ENCODE data around the gene MTHFD1.

Gene MTHFD1

DNA sequence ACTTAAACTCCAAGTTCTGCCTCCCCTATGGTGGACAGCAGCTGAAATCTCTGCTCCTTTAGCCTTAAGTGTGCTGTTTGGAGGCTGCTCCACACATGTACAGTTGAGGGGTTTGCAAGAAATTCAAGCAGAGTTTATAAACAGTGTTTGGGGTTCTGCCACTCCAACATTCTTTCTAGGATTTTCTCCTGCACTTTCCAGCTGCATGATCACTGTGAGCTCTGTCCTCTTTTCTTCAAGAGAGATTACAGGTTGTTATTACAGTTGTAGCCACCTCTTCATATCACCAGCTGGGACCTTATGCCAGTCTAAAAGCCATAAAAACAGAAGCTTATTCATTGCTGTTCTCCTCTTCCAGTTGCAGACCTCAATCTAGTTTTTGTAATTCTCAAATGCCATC lies 107.1 kb downstream of the MTHFD1 start:
- DNase-seq (ENCODE audit: low read depth in 2 of 2) = no peak

DNA sequence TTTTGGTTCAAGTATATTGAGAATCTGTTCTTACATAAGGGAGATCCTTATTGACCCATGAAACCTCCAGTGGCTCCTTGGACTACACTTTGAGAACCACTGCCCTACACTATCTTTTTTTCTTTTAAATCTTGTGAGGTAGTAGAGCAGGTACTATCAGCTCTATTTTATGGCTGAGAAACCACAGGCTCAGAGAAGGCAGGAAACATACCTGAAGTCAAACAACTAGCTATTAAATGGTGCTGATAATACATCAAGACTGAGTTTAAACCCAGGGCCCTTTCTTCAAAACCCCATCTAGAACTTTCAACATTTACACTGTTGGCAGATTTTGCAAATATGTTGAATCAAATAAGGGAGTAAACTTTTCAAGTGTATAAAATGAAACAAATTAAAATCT lies 108.6 kb downstream of the MTHFD1 start:
- DNase-seq (ENCODE audit: low read depth in 2 of 2) = no peak

DNA sequence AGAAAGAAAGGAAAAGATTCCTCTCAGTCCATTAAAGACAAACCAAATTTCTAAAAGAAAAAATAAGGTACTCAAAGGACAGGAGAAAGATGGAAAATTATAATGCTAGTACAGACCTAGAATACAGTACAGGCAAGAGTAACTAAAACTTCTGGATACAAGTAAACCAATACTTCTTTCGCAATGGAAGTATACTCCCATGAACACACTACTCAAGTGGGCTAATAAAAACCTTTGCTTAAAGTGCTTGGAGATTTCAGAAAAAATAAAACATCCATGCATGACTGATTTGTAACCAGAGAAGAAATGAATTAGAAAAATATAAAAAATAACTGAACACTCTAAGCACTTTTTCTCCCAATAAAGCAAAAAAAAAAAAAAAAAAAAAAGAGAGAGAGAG lies 111.9 kb downstream of the MTHFD1 start:
- no peak for DNase-seq (ENCODE audit: low read depth in 2 of 2)

DNA sequence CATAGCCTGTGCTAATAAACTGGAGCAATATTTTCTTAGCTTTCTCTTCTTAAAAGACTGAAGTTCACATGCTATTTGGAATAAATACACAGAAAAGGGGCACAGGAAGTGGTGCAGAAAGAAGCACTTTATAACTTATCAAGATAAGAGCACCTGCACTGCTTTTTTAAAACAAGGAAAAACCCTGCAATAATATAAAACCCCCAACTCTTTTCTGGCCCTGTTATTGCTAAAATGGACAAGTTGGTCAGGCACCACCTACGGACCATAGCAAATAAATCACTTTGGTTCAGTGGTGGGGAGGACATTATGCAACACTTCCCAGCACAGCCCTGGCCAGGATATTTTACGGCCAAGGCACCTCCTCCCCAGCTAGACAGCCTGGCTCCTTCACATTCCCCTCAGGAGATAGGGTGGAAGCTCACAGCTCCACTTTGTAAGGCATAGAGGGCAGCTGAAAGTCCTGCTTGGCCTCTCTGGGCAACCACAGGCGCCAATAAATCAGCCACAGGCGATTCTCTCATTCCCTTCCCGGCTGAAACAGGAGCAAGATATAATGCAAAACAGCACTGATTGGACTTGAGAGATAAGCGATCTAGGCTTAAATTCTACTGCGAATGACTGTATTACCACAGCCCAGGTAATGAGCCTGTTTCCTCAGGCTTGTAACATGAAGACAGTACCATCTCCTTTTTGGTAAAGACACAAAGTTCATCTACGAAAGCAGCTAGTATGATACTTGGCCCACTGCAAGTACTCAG lies 113.4 kb downstream of the MTHFD1 start:
- DNase-seq (ENCODE audit: low read depth in 2 of 2) = no peak

DNA sequence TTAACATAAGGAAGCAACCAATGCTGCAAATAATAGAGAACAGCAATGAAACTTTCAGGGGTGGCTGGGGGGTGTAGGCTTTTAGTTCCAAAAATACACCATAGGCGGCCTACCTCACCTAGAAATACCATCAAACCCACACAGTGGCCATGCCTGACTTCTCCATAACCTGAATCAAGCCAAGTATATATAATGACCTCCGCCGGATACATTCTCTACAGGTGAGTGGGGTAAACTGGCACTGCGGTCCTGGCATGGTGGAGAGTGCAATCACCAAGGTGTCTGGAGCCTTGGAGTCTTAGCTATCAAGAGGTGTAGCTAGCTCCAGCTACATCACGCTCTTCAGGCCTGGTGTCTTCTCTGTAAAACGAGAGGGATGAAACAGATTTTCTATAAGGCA lies 114.3 kb downstream of the MTHFD1 start:
- no peak for DNase-seq (ENCODE audit: low read depth in 2 of 2)

DNA sequence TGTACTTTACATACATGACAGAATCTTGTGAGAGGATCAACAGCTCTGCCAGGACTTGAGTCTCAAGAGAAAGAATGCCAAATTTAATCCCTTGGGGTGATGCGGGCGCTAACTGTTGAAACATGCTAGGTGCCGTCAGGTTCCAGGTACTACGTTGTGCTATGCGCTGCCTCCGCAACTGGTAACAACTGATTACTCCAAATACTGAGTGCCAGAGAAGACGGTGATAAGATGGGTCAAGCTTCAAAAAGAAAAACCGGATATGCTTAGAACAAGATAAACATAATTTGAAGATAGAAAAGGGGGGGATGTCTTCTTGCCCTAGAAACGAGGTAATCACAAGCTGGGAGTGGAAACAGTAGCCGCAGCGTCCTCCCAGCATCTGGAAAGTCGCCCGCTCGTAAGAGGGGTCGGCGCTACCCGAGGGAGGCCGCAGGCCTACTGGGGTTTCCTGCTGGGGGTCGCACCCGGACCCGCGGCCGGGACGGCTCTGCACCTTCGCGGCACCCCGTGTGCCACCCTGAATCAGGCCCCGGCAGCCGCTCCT lies 114.8 kb downstream of the MTHFD1 start:
- DNase-seq (ENCODE audit: low read depth in 2 of 2) = peak in 1 of 2 donors; percentile 14

DNA sequence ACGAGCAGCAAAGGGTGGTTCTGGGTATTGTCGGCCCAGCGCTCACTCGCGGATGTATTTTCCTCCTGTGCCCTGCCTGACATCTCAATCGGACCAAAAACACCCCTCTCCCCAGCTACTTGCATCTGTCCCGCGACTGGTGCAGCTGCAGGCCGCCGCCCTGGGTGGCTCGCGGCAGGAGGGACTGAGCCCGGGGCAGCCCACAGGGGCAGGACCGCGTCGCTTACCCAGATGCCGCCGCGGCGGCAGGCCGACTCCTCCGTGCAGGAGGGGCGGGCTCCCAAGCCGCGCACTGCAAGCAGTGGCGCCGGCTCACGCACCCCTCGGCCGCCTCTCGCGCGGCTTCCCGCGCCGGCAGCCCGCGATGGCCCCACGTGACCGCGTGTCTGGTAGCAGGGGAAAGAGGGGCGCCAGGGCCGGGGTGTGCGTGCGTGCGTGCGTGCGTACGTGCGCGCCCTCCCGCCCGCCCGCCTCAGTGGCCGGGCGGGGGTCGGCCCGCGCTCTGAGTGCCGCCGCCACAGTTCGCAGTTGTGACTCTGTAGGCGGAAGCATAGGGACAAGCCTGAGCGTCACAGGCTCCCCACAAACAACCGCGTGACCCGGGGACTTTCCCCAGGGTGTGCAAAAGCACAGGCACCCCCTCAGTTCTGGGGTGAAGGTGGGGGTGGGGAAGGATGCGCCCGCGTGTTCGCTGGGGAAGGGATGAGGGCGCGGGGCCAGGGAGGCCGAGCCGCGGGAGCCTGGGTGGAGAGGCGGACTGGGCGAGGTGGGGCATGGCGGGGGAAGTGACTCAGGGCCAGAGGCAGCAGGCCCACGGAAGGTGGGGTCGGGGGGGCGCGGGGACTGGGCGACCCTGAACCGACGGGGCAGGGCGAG lies 115.5 kb downstream of the MTHFD1 start, which contains the start of gene ZBTB25:
ZBTB25 (minus strand) TSS at position 405 of the 876 bp plus-strand sequence. CDS start 13,305 bp downstream, outside the sequence.
- DNase-seq (ENCODE audit: low read depth in 2 of 2) = peak; percentile 90

DNA sequence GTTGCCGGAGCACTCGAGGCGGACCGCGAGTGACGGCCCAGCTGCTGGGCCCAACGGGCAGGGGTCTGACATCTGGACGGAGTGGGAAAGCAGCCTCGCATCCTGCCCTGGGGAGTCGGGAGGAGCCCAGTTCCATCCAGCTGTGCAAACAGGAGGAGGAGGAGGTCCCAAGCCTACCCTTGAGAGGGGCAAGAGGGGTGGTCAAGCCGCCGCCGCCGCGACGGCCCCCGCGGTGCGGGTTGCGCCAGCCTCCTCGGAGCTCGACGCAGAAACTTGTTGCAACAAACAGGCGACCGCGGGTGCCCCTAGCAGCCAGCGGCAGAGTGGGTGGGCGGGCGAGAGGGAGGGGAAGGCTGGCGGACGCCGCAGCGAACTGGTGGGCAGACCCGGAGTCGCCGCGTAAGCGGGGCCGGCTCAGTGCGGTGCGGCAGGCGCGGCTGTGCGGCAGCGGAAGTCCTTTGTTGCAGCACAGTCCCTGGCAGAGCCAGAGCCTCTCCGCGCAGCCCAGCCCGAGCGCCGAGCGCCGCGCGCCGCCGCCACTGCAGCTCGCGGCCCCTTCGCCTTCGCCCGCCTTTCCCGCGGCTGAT lies 116.2 kb downstream of the MTHFD1 start, which contains the start of gene ZBTB1:
ZBTB1 (plus strand) TSS at position 461 of the 587 bp plus-strand sequence. CDS start 16,735 bp downstream, outside the sequence.
- peak; percentile 72 to 73 for DNase-seq (ENCODE audit: low read depth in 2 of 2)

DNA sequence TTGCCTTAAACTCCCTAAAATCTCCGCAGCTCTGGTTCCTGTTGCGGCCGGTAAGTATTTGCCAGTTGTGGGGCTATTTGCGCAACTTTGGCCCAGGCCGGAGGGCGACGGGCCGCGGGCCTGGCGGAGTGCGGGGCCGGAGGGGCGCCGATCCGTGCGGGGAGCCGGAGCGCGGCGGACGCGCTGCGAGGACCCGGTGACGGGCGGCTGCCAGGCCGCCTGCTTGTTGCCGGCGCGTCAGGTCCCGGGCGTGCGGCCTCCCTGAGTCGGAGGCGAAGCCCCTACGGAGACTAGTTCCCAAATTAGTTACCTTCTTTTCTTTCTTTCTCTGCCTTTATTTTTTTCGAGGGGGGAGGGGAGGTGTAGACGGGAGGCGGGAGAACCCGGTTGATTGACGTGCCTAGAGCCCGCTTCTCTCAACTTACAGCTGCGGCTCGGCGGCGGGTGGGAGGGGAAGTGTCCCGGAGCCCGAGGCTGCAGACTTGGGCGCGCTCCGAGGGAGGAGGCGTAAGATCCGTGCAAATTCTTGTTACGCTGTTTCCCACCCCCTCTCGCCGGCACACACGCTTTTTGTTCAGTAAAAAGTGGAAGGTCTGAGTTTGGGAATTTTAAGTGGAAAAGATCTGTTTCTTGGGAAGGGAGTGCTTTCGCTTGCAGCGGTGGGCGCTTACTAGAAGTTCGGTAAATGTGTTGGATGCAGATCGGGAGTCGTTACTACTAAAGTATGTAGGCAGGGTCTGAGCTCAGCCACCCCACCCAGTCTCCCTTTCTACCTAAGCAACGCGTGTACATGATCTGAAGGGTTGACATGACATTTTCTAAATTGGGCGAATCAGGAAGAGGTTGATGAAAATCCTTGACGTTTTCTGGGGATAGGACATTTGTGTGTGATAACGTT lies 117.0 kb downstream of the MTHFD1 start:
- DNase-seq (ENCODE audit: low read depth in 2 of 2) = peak; percentile 64 to 72

DNA sequence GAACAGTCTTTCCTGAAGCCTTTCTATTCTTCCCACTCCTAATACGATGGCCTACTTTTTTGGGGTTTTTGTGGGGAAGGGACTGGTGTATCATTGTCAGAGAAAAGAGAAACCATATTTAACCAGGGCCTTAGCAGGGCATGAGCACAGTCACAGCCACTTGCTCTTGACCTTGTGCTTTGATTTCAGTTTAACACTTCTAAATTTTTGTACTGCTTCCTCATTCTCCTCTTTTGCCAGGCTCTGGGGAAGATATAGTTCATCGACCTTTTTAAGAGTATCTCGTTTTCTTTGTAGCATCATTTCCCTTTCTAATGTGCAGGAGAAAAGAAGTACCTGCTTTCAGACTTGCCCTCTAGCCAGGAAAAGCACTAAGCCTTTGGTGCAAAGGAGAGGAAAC lies 118.6 kb downstream of the MTHFD1 start:
- no peak for DNase-seq (ENCODE audit: low read depth in 2 of 2)

DNA sequence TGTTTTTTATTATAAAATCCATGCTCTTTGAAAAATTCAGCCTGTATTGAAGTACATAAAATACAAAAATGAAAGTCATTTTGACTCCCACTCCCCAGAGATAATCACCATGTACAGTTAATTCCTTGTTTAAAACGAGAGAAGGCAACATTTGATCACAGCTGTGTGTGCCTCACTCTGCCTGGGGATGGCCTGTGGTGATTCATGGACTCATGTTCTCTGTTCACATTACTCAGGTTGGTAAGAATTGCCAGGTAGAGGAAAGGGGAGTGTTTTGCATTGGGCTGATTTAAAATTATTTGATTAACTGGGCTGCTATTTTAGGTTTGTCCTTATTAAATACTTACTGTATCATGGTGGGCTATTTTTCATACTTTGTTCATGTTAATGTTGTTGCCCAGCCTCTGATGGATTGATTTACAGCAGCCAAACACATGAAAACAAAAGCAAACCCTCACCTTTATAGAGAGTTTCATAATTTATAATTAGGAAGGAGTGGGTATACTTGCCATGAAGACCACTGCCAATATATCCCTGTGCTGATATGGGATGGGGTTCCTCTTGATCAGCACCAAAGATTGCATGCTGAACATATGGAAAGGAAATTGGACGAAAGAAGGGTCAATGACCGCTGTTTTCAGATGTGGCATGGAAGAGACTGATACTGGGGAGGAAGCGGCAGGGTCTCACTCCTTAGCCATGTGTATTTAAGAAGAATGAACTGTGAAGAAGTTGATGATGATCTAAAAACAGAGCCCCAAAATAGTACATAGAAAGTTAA lies 119.4 kb downstream of the MTHFD1 start:
- no peak for DNase-seq (ENCODE audit: low read depth in 2 of 2)

DNA sequence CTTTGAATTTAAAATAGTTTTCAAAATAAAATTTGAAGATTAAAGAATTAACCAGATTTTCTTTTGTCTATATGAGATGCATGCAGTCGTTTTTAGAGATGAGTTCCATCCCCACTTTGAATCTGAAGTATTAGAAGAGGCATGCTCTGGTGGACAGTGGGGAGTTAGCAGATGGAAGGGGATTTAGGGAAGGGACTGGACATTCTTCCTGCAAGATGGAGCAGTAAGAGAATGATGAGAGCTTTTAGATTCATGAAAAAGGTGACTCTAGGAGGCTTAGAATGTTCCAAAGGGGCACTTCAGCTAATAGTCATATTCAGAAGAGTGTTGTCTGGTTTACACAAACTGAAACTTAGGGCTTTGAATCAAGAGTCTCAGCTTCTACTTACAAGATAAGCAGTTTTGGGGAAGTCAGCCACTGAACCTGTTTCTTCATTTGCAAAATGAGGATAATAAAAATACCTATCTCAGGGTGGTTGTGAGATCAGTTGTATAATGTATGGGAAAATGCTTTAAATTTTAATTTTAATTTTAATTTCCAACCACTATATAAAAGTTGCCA lies 120.1 kb downstream of the MTHFD1 start:
- DNase-seq (ENCODE audit: low read depth in 2 of 2) = no peak

DNA sequence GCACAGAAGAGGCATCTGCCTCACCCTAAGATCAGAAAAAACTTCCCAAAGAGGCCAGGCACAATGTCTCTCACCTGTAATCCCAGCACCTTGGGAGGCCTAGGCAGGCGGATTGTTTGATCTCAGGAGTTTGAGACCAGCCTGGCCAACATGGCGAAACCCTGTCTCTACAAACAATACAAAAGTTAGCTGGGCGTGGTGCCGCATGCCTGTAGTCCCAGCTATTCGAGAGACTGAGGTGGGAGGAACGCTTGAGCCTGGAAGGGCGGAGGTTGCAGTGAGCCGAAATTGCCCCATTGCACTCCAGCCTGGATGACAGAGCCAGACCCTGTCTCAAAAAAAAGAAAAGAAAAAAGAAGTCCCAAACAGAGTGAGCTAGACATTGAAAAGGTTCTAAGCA lies 120.9 kb downstream of the MTHFD1 start:
- no peak for DNase-seq (ENCODE audit: low read depth in 2 of 2)

Measured in stimulated activated CD8-positive, alpha-beta memory T cell treated with anti-CD3 and anti-CD28 coated beads, Interleukin-2, amount 100 ng/mL, for 1 hour (primary cell).